ENCODE data around the gene FFAR2.

Gene FFAR2

DNA sequence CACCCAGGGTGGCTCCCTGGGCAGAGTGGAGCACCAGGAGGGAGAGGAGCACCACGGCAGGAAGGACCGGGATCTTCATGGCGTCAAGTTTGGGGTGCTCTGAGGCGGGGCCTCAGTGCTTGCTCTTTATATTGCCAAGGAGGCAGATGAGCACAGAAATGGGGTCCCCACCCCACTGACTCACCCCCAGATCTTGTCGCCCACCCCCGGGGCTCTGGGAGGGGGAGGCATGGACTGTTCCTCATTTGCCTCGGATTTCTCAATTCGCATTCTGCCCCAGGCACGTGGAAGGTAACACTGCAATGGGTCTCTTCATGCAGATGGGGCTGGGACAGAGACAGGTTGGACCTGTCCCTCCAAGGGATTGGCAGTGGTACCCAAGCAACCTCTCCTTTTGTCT lies 42.3 kb downstream of the FFAR2 start, which contains the start of gene KRTDAP:
Gene KRTDAP, minus strand, starts transcription at position 101 of the 400 bp plus-strand sequence. Its CDS starts 22 bp downstream, at position 79.
- no peak for DNase-seq

DNA sequence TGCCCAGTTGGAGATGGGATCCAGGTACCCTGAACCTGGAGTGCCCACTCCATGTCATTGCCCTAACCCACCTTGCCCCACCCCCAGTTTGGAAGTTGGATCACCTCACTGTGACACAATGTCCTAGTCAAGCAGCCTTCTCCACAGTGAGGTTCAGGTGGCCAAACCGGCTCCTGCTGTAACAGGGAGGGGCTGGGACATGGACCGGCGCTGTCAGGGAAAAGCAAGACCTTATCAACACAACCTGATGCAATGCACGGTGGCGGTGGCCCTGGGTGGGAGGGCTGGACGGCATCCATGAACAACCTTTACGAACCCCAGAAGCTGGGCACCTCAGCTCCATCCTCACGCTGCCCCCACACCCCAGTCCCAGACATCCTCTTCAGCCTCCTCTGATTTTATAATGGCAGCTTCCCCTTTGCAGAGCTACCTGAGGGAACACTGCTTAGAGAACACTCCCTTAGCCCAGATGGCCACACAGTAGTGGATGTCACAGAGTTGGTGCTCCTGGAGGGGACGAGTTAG lies 43.8 kb downstream of the FFAR2 start:
- no peak for DNase-seq

DNA sequence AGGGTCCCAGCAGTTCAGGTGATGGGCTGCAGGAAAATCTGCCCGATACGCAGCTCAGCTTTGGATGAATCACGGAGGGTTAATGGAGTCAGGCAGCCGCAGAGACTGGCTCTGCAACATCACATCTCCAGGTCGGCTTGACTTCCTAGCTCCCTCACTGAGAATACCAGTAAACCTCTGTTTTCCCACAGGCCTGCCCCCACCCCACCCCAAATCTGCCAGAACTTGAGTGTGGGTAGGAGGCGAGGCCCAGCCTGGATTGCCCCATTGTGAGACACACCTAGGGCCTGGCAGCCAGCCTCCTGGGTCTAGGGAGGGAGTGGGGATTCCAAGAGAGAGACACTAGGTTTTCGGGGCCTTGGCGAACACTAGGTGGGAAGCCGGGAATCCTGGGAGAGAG lies 45.9 kb downstream of the FFAR2 start:
- no peak for DNase-seq

DNA sequence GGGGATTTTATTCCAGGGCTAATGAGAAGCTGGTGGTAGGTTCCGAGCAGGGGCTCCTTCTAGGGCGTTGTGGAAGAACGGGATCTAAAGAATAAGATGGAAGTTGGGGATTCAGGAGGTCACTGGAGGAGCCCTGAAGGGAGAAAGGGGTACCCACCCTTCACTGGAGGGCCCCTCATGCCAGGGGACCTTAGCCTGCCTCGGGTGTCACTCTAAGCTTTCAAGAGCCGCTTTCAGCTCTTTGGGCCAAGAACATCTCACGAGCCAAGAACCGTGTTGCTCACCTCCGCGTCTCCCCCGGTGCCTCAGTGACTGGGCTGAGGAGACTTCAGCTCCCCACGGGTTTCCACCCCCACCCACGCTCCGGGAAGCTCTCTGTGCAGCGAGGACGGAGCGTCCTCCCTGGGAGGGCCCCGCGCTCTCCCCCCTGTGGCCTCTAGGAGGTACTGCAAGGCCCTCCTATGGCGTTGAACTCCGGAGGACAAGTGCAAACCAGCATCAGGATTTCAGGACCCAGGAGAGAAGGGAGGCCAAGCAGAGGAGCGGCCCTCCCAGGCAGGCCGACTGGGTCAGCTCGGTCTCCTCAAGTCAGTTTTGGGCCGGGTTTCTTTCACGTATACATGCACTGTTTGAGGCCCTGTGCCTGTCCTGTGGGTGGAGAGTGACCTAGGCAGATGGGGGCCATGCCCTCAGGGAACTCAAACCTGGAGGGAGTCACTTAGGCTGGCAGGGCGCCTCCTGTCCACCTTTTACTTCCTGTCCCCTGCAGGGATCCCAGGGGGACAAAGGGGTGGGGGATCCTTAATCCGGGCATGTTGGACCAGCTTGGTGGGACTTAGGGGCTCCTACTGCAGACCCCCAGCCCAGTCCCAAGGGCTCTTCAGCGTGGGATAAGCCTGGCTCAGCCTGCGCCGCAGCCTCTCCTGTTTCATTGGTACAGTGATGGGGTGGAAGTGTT lies 47.3 kb downstream of the FFAR2 start:
- peak; percentile 66 for DNase-seq

DNA sequence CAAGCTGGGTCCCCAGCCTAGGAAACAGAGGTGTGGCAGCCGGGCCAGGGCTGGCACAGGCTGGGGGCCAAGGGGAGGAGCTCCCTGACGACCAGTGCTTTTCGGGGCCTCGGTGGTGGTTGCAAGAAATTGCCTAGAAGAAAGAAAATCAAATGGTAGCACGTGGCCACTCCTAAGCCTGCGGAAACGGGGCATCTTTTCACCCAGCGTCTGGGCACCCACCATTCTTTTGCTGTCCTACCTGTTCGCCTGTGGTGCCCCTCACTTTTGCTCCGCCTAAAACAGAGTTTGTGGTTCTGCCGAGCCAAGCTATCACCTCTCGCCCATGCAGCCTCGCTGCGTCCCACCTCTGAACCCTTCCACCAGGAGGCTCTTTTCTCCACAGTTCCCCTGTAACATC lies 49.3 kb downstream of the FFAR2 start:
- no peak for DNase-seq

DNA sequence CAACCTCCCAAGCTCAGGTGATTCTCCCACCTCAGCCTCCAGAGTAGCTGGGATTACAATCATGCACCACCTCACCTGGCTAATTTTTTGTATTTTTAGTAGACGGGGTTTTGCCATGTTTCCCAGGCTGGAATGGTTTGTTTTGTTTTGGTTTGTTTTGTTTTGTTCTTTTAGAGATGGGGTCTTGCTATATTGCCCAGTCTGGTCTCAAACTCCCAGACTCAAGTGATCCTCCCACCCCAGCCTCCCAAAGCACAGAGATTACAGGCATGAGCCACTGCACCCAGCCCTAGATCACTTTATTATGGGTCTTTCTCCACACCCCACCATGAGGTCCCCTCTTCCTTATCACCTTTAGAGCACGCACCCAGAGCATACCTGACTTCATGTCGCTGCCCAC lies 50.2 kb downstream of the FFAR2 start:
- no peak for DNase-seq

DNA sequence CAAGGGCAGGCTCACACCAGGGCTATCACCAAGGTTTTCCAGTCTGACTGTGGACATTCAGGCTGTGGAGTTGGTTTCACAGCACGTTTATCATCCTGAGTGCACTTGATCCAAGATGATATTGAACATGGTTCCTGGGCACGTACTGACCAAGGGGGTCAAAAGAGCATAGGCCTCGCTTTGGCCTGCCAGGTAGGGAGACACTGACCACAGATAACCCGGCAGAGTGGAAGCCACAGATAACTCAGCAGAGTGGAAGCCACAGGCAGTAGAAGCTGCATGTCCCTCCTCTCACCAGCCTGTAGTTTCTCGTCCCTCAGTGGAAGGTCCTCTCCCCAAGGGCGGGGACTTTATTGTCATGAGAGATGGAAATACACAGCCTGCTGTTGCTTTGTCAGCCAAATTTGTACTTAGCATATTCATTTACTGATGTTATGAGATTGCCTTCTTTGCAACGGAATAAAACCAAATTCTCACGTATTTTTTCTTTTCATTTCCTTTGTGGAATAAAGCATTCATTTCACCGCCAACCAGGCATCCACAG lies 51.0 kb downstream of the FFAR2 start:
- no peak for DNase-seq

DNA sequence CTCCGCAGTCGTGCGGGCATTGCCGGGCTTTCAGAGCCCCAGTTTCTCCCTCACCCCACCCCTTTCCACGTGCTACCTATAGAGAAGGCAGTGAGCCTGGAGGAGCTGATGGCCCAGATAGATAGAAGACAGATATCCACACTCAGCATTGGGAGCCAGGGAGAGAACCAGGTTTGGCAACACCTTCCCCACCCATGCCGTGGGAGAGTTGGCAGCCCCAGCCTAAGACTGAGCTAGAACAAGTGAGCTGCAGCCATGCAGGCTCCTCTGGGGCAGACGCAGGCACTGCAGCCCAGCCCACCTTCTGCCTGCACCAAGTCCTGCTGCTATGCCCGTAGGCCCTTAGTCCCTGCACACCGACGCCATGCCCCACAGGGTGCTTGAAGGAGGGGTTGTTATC lies 52.6 kb downstream of the FFAR2 start:
- DNase-seq: no peak
